ENCODE data around the gene KLF15.

The KLF15 gene

GRCh38 chr3:126322181-126322967, 34.8 kb downstream of the KLF15 start:
- no peak for DNase-seq (ENCODE audit: extremely low read depth in 1 of 2, low read depth in 1 of 2)

GRCh38 chr3:126321490-126321889, 35.7 kb downstream of the KLF15 start:
- no peak for DNase-seq (ENCODE audit: extremely low read depth in 1 of 2, low read depth in 1 of 2)

- DNase-seq (ENCODE audit: extremely low read depth in 1 of 2, low read depth in 1 of 2), result no peak
Measured at GRCh38 chr3:126320517-126321293, 36.5 kb downstream of the KLF15 start.

GRCh38 chr3:126319701-126320295, 37.4 kb downstream of the KLF15 start:
- no peak for DNase-seq (ENCODE audit: extremely low read depth in 1 of 2, low read depth in 1 of 2)

GRCh38 chr3:126317029-126317996, 39.9 kb downstream of the KLF15 start:
- no peak for DNase-seq (ENCODE audit: extremely low read depth in 1 of 2, low read depth in 1 of 2)

GRCh38 chr3:126316501-126316939, 40.7 kb downstream of the KLF15 start:
- DNase-seq (ENCODE audit: extremely low read depth in 1 of 2, low read depth in 1 of 2), result no peak

- DNase-seq (ENCODE audit: extremely low read depth in 1 of 2, low read depth in 1 of 2), result no peak
Measured at GRCh38 chr3:126316031-126316461, 41.2 kb downstream of the KLF15 start.

GRCh38 chr3:126314790-126315658, 42.2 kb downstream of the KLF15 start:
- DNase-seq (ENCODE audit: extremely low read depth in 1 of 2, low read depth in 1 of 2), result no peak

- DNase-seq (ENCODE audit: extremely low read depth in 1 of 2, low read depth in 1 of 2), result no peak
Measured at GRCh38 chr3:126314305-126314789, 42.9 kb downstream of the KLF15 start.

- DNase-seq (ENCODE audit: extremely low read depth in 1 of 2, low read depth in 1 of 2), result no peak
Measured at GRCh38 chr3:126313580-126314304, 43.5 kb downstream of the KLF15 start.

- no peak for DNase-seq (ENCODE audit: extremely low read depth in 1 of 2, low read depth in 1 of 2)
Measured at GRCh38 chr3:126313166-126313565, 44.0 kb downstream of the KLF15 start.

- no peak for DNase-seq (ENCODE audit: extremely low read depth in 1 of 2, low read depth in 1 of 2)
Measured at GRCh38 chr3:126312341-126312740, 44.9 kb downstream of the KLF15 start.

- no peak for DNase-seq (ENCODE audit: extremely low read depth in 1 of 2, low read depth in 1 of 2)
Measured at GRCh38 chr3:126311338-126311978, 45.8 kb downstream of the KLF15 start.

GRCh38 chr3:126310816-126311215, 46.4 kb downstream of the KLF15 start:
- no peak for DNase-seq (ENCODE audit: extremely low read depth in 1 of 2, low read depth in 1 of 2)

- DNase-seq (ENCODE audit: extremely low read depth in 1 of 2, low read depth in 1 of 2), result no peak
Measured at GRCh38 chr3:126309861-126310655, 47.1 kb downstream of the KLF15 start.

GRCh38 chr3:126309165-126309564, 48.0 kb downstream of the KLF15 start:
- DNase-seq (ENCODE audit: extremely low read depth in 1 of 2, low read depth in 1 of 2), result no peak

- DNase-seq (ENCODE audit: extremely low read depth in 1 of 2, low read depth in 1 of 2), result no peak
Measured at GRCh38 chr3:126308394-126309125, 48.6 kb downstream of the KLF15 start.

Data from stimulated activated CD8-positive, alpha-beta memory T cell treated with anti-CD3 and anti-CD28 coated beads, Interleukin-7, amount 100 ng/mL, for 48 hours (primary cell).